Measurements from ENCODE around the gene NOD2. TPM values are rescaled to one million over a fixed set of nuclear protein-coding genes. Genes with fewer than 3 reads are reported as not detected.

The NOD2 gene
- total RNA-seq, 1 experiment from 2014 or later: 0.11 TPM

DNA sequence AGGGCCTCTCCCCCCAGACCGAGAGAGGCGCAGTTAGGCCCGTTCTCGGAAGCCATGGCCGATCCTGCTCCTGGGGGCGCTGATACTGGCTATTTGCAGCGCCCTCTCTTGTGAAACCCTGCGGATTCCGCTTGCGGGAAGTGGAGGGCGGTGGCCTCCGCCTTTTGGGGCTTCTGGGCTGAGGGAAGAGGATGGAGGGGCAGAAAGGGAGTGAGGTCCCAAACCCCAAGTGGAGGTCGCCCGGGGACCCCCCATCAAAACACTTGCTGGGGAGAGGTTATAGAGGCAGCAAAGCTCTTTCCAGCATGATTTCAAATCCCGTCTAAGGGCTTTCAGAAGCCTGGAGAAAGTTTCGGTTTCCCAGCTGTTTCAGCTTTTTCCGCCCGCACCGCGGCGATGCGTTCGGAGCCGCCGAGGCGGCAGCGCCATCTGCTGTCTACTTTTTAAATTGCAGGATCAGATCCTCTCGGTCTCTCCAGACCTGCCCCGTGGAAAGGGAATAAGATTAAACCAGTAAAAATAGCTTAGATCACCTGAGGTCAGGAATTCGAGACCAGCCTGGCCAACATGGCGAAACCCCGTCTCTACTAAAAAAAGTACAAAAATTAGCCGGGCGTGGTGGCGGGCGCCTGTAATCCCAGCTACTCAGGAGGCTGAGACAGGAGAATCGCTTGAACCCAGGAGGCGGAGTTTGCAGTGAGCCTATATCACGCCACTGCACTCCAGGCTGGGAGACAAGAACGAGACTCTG is 28.1 kb upstream of the NOD2 start:
- peak; percentile 81 for ATAC-seq
- ChIA-PET POLR2A (no interaction called here), CTCF (interaction anchor here (0.6 to 9.6 kb wide), 74 partner anchors 8 to 498 kb away, joined by 3 to 236 read pairs (median 5); partner anchors contain the start of genes BRD7, CYLD, NKD1 and SNX20)
- Mint-ChIP-seq H3K9me3 (peaks cover 15% of the 10 kb centered on the region), H3K4me3 (peak overlapping the region; percentile 70), H3K4me1 (peaks cover 16% of the 10 kb centered on the region), H3K27me3 (ENCODE audit: low read depth) (peaks cover 5% of the 10 kb centered on the region), H3K27ac (peak overlapping the region; percentile 50; the same call in 1 of the 2 replicates), H3K36me3 (no peaks in the 10 kb centered on the region)
- peak; percentile 89 for DNase-seq (ENCODE audit: low spot score)
- TF ChIP-seq E2F5 (CRISPR knock-in tag; IDR thresholded peaks at IDR 0.05) (no peak), ZNF671 (CRISPR knock-in tag; IDR thresholded peaks at IDR 0.05) (no peak), FOXJ3 (CRISPR knock-in tag; IDR thresholded peaks at IDR 0.05; ENCODE audit: borderline replicate concordance) (no peak), ZNF512 (CRISPR knock-in tag; IDR thresholded peaks at IDR 0.05; ENCODE audit: borderline replicate concordance) (no peak), ZNF317 (CRISPR knock-in tag; IDR thresholded peaks at IDR 0.05; ENCODE audit: borderline replicate concordance, low read depth) (no peak), CTCF (IDR thresholded peaks at IDR 0.05) (peak; percentile 86), ZNF263 (CRISPR knock-in tag; IDR thresholded peaks at IDR 0.05; ENCODE audit: low read depth) (no peak), ZNF121 (CRISPR knock-in tag; IDR thresholded peaks at IDR 0.05) (peak; percentile 97), GABPB1 (CRISPR knock-in tag; IDR thresholded peaks at IDR 0.05) (no peak), ZNF423 (CRISPR knock-in tag; IDR thresholded peaks at IDR 0.05) (no peak), IRF2 (CRISPR knock-in tag; IDR thresholded peaks at IDR 0.05; ENCODE audit: borderline replicate concordance, low read depth) (no peak), ZNF532 (CRISPR knock-in tag; IDR thresholded peaks at IDR 0.05; ENCODE audit: borderline replicate concordance) (no peak), MYBL2 (CRISPR knock-in tag; IDR thresholded peaks at IDR 0.05) (no peak), ZNF138 (CRISPR knock-in tag; conservative IDR thresholded peaks at IDR 0.05) (no peak), SOX15 (CRISPR knock-in tag; IDR thresholded peaks at IDR 0.05) (no peak), NR3C1 (CRISPR knock-in tag; conservative IDR thresholded peaks at IDR 0.05; ENCODE audit: low read depth) (no peak)
- TF ChIP-seq, protein P1, sequence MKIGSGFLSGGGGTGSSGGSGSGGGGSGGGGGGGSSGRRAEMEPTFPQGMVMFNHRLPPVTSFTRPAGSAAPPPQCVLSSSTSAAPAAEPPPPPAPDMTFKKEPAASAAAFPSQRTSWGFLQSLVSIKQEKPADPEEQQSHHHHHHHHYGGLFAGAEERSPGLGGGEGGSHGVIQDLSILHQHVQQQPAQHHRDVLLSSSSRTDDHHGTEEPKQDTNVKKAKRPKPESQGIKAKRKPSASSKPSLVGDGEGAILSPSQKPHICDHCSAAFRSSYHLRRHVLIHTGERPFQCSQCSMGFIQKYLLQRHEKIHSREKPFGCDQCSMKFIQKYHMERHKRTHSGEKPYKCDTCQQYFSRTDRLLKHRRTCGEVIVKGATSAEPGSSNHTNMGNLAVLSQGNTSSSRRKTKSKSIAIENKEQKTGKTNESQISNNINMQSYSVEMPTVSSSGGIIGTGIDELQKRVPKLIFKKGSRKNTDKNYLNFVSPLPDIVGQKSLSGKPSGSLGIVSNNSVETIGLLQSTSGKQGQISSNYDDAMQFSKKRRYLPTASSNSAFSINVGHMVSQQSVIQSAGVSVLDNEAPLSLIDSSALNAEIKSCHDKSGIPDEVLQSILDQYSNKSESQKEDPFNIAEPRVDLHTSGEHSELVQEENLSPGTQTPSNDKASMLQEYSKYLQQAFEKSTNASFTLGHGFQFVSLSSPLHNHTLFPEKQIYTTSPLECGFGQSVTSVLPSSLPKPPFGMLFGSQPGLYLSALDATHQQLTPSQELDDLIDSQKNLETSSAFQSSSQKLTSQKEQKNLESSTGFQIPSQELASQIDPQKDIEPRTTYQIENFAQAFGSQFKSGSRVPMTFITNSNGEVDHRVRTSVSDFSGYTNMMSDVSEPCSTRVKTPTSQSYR (CRISPR knock-in tag; IDR thresholded peaks at IDR 0.05): no peak
- TF ChIP-seq, protein P2, sequence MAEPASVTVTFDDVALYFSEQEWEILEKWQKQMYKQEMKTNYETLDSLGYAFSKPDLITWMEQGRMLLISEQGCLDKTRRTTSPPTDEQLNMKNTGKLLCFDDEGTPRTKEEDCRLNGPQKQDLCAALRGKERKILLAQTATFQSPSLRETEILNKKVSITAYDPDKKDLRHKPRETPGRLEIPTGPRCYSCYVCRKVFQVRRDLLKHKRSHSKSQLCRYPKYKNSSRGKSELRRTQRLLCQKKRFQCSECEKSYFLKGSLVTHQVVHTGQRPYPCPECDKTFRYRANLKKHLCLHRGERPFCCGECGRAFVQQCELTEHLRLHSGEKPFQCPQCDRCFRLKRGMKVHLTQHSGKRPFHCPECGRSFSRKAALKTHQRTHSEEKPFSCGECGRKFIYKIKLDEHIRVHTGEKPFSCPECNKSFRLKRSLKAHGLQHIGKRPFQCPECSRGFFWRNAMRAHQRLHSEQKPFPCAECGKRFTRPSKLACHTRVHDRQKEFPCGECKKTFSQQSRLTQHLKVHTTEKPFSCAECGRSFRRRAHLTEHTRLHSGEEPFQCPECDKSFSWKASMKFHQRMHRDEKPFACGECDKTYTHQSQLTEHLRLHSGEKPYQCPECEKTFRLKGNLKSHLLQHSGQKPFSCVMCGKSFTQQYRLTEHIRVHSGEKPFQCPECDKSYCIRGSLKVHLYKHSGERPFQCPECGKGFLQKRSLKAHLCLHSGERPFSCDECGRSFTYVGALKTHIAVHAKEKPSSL (CRISPR knock-in tag; conservative IDR thresholded peaks at IDR 0.05): no peak
- TF ChIP-seq, protein P3, sequence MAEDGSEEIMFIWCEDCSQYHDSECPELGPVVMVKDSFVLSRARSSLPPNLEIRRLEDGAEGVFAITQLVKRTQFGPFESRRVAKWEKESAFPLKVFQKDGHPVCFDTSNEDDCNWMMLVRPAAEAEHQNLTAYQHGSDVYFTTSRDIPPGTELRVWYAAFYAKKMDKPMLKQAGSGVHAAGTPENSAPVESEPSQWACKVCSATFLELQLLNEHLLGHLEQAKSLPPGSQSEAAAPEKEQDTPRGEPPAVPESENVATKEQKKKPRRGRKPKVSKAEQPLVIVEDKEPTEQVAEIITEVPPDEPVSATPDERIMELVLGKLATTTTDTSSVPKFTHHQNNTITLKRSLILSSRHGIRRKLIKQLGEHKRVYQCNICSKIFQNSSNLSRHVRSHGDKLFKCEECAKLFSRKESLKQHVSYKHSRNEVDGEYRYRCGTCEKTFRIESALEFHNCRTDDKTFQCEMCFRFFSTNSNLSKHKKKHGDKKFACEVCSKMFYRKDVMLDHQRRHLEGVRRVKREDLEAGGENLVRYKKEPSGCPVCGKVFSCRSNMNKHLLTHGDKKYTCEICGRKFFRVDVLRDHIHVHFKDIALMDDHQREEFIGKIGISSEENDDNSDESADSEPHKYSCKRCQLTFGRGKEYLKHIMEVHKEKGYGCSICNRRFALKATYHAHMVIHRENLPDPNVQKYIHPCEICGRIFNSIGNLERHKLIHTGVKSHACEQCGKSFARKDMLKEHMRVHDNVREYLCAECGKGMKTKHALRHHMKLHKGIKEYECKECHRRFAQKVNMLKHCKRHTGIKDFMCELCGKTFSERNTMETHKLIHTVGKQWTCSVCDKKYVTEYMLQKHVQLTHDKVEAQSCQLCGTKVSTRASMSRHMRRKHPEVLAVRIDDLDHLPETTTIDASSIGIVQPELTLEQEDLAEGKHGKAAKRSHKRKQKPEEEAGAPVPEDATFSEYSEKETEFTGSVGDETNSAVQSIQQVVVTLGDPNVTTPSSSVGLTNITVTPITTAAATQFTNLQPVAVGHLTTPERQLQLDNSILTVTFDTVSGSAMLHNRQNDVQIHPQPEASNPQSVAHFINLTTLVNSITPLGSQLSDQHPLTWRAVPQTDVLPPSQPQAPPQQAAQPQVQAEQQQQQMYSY (CRISPR knock-in tag; IDR thresholded peaks at IDR 0.05): no peak
